H9 (cell line): ENCODE results near the gene EFS. TPM values are rescaled to one million over a fixed set of nuclear protein-coding genes. Genes with fewer than 3 reads are reported as not detected.

Experiments used
- DNase-seq: peaks from one replicate; pipeline ENCODE4 v3.0.0-alpha.2; 2017
- H2AFZ ChIP-seq: one replicate; pipeline ENCODE4 v1.6.1; 2013; ENCODE audit warnings: mild to moderate bottlenecking, low read length, control low read depth, moderate library complexity
- H2AK5ac ChIP-seq: 2 replicates; pipeline ENCODE4 v1.6.1; 2013; ENCODE audit warnings: low read length, control low read depth, mixed read lengths; ENCODE audit not compliant: insufficient read length
- H2BK120ac ChIP-seq: one replicate; pipeline ENCODE4 v1.6.1; 2013; ENCODE audit warnings: low read depth, mild to moderate bottlenecking, low read length, control low read depth, inconsistent platforms; ENCODE audit not compliant: poor library complexity, severe bottlenecking
- H2BK12ac ChIP-seq: 2 replicates; pipeline ENCODE4 v1.6.1; 2013; ENCODE audit warnings: low read length, control low read depth, mixed read lengths, low read depth; ENCODE audit not compliant: insufficient read length
- H2BK15ac ChIP-seq: 2 replicates; pipeline ENCODE4 v1.6.1; 2013; ENCODE audit warnings: low read depth, low read length, control low read depth
- H2BK20ac ChIP-seq: one replicate; pipeline ENCODE4 v1.6.1; 2013; ENCODE audit warnings: low read depth, mild to moderate bottlenecking, low read length, control low read depth, inconsistent platforms; ENCODE audit not compliant: poor library complexity, severe bottlenecking
- H2BK5ac ChIP-seq: 2 replicates; pipeline ENCODE4 v1.6.1; 2013; ENCODE audit warnings: low read length, control low read depth, mixed read lengths; ENCODE audit not compliant: insufficient read length
- H3K14ac ChIP-seq: 2 replicates; pipeline ENCODE4 v1.6.1; 2013; ENCODE audit warnings: low read length, control low read depth; ENCODE audit not compliant: insufficient read depth
- H3K18ac ChIP-seq: 2 replicates; pipeline ENCODE4 v1.6.1; 2013; ENCODE audit warnings: low read depth, mild to moderate bottlenecking, mixed read lengths, low read length, control low read depth; ENCODE audit not compliant: insufficient read length
- H3K23ac ChIP-seq: 2 replicates; pipeline ENCODE4 v1.6.1; 2013; ENCODE audit warnings: low read length, control low read depth, mixed read lengths, low read depth; ENCODE audit not compliant: insufficient read length
- H3K23me2 ChIP-seq: 2 replicates; pipeline ENCODE4 v1.6.1; 2013; ENCODE audit warnings: low read depth, mild to moderate bottlenecking, mixed read lengths, low read length, control low read depth; ENCODE audit not compliant: insufficient read length, poor library complexity, severe bottlenecking
- H3K27ac ChIP-seq: 2 replicates; pipeline ENCODE4 v1.5.1; 2013; ENCODE audit warnings: low read length, control low read depth, mixed read lengths, low read depth; ENCODE audit not compliant: insufficient read length
- H3K27me3 ChIP-seq: 2 replicates; pipeline ENCODE4 v1.6.1; 2013; ENCODE audit warnings: low read length, control low read depth, inconsistent platforms; ENCODE audit not compliant: insufficient read depth
- H3K4ac ChIP-seq: 2 replicates; pipeline ENCODE4 v1.6.1; 2013; ENCODE audit warnings: low read depth, mild to moderate bottlenecking, control low read depth, inconsistent platforms, low read length, moderate library complexity
- H3K4me1 ChIP-seq: 2 replicates; pipeline ENCODE4 v1.6.1; 2013; ENCODE audit warnings: low read length, control low read depth, inconsistent platforms; ENCODE audit not compliant: insufficient read depth
- H3K4me2 ChIP-seq: 2 replicates; pipeline ENCODE4 v1.6.1; 2013; ENCODE audit warnings: low read length, control low read depth, mixed read lengths; ENCODE audit not compliant: insufficient read length, insufficient read depth
- H3K56ac ChIP-seq: 2 replicates; pipeline ENCODE4 v1.6.1; 2013; ENCODE audit warnings: low read depth, mild to moderate bottlenecking, mixed read lengths, low read length, control low read depth; ENCODE audit not compliant: insufficient read length
- H3K79me1 ChIP-seq: 2 replicates; pipeline ENCODE4 v1.6.1; 2013; ENCODE audit warnings: low read depth, mild to moderate bottlenecking, moderate library complexity, low read length, control low read depth, inconsistent platforms; ENCODE audit not compliant: insufficient read depth, poor library complexity, severe bottlenecking
- H3K79me2 ChIP-seq: 2 replicates; pipeline ENCODE4 v1.6.1; 2013; ENCODE audit warnings: low read length, control low read depth, inconsistent platforms; ENCODE audit not compliant: insufficient read depth
- H3K9ac ChIP-seq: 2 replicates; pipeline ENCODE4 v1.6.1; 2013; ENCODE audit warnings: low read length, control low read depth, mixed read lengths; ENCODE audit not compliant: insufficient read length; ENCODE audit errors: extremely low read depth
- H3K9me3 ChIP-seq: one replicate; pipeline ENCODE4 v1.6.1; 2013; ENCODE audit warnings: low read depth, low read length, inconsistent platforms; ENCODE audit not compliant: control insufficient read depth
- H3T11ph ChIP-seq: one replicate; pipeline ENCODE4 v1.6.1; 2013; ENCODE audit warnings: mild to moderate bottlenecking, low read length, control low read depth, inconsistent platforms
- H4K20me1 ChIP-seq: one replicate; pipeline ENCODE4 v1.6.1; 2013; ENCODE audit not compliant: control insufficient read depth, insufficient read length, insufficient read depth
- H4K5ac ChIP-seq: 2 replicates; pipeline ENCODE4 v1.6.1; 2013; ENCODE audit warnings: low read depth, mild to moderate bottlenecking, mixed read lengths, low read length, control low read depth; ENCODE audit not compliant: insufficient read length
- H4K8ac ChIP-seq: replicated peaks from 2 replicates; pipeline ENCODE4 v1.6.1; 2013; ENCODE audit warnings: low read length, control low read depth, mixed read lengths, low read depth; ENCODE audit not compliant: insufficient read length
- H4K91ac ChIP-seq: 2 replicates; pipeline ENCODE4 v1.6.1; 2013; ENCODE audit warnings: low read depth, mild to moderate bottlenecking, moderate library complexity, mixed read lengths, low read length, control low read depth; ENCODE audit not compliant: insufficient read length
- H3K27ac Mint-ChIP-seq, 3 experiments: 2 replicates in 2 of 3; 3 replicates in 1 of 3; pipeline ENCODE4 v1.8.0; 2020 to 2021; ENCODE audit warnings: mixed read lengths in 3 of 3, mild to moderate bottlenecking in 1 of 3, moderate library complexity in 1 of 3
- H3K27me3 Mint-ChIP-seq: 2 replicates; pipeline ENCODE4 v1.8.0; 2021; ENCODE audit warnings: low read depth, mild to moderate bottlenecking, moderate library complexity, mixed read lengths
- H3K36me3 Mint-ChIP-seq, 3 experiments: 2 replicates in 2 of 3; 3 replicates in 1 of 3; pipeline ENCODE4 v1.8.0; 2020 to 2021; ENCODE audit warnings: low read depth in 3 of 3, mixed read lengths in 3 of 3; ENCODE audit not compliant: insufficient read depth in 1 of 3
- H3K4me1 Mint-ChIP-seq, 2 experiments: 2 replicates each; pipeline ENCODE4 v1.8.0; 2020; ENCODE audit warnings: mixed read lengths in 2 of 2
- H3K4me3 Mint-ChIP-seq, 2 experiments: 2 replicates in 1 of 2; 3 replicates in 1 of 2; pipeline ENCODE4 v1.8.0; 2020 to 2021; ENCODE audit warnings: mild to moderate bottlenecking in 2 of 2, mixed read lengths in 2 of 2, moderate library complexity in 1 of 2
- H3K9me3 Mint-ChIP-seq, 2 experiments: 2 replicates in 1 of 2; 3 replicates in 1 of 2; pipeline ENCODE4 v1.8.0; 2020; ENCODE audit warnings: mild to moderate bottlenecking in 2 of 2, mixed read lengths in 2 of 2, moderate library complexity in 1 of 2
- WGBS: extraction: QIAGEN DNeasy Blood & Tissue Kit; methylation state at CpG from one replicate; pipeline ENCODE4 v1.1.7; 2013; ENCODE audit warnings: missing lambda C conversion rate, low lambda C conversion rate, mixed read lengths; ENCODE audit not compliant: insufficient read length; ENCODE audit errors: extremely low coverage; 5-methylcytosine and 5-hydroxymethylcytosine counted together
- total RNA-seq: library from RNA; stranded (reverse); gene quantifications from 2 replicates; pipeline ENCODE4 v1.2.1, GENCODE V29; 2021
- TF ChIP-seq, protein P1 (sequence below): fragments of 200-600 bp; sonication (generic); conservative IDR thresholded peaks from 3 replicates; pipeline ENCODE4 v1.8.0; 2021; ENCODE audit warnings: antibody characterized with exemption, mild to moderate bottlenecking

The EFS gene
- total RNA-seq, 1 experiment from 2014 or later, result 32.1 TPM

DNA sequence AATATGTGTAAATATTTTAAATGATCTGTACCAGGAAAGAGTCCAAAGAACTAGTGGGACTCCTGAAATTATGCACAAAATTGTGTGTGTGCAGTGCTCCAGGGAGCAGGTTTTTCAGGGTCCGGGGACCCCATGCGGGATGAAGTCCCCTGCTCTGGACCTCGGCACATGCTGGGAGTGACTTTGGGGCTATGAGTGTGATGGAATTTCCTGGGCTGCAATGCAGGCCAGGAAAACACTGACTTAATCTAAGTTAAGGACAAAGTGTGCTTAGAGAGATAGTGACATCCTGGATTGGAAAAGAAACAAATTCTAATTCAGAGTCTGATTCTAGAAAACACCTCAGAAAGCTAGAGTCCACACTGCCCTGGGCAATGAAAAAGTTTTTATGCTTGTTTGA is 49.3 kb upstream of the EFS start:
- Mint-ChIP-seq H3K36me3 (no peaks in the 10 kb centered on the region), H3K27ac (no peak overlapping the region)
- TF ChIP-seq, protein P1, sequence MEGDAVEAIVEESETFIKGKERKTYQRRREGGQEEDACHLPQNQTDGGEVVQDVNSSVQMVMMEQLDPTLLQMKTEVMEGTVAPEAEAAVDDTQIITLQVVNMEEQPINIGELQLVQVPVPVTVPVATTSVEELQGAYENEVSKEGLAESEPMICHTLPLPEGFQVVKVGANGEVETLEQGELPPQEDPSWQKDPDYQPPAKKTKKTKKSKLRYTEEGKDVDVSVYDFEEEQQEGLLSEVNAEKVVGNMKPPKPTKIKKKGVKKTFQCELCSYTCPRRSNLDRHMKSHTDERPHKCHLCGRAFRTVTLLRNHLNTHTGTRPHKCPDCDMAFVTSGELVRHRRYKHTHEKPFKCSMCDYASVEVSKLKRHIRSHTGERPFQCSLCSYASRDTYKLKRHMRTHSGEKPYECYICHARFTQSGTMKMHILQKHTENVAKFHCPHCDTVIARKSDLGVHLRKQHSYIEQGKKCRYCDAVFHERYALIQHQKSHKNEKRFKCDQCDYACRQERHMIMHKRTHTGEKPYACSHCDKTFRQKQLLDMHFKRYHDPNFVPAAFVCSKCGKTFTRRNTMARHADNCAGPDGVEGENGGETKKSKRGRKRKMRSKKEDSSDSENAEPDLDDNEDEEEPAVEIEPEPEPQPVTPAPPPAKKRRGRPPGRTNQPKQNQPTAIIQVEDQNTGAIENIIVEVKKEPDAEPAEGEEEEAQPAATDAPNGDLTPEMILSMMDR, result no peak

More for the DNA sequence above, 49.3 kb upstream of the EFS start:
- H3K4me3 Mint-ChIP-seq, result no peak overlapping the region
- Histone ChIP-seq H2BK20ac (no peak overlapping the region), H3K14ac (no peak overlapping the region), H2BK15ac (no peak overlapping the region), H4K20me1 (no peaks in the 10 kb centered on the region), H3K79me2 (no peaks in the 10 kb centered on the region), H3K9me3 (no peaks in the 10 kb centered on the region), H3K23ac (no peak overlapping the region), H3K23me2 (no peaks in the 10 kb centered on the region), H3K18ac (no peak overlapping the region), H3K4me2 (no peak overlapping the region), H3K27me3 (no peaks in the 10 kb centered on the region), H3K27ac (no peak overlapping the region), H4K8ac (no peak overlapping the region), H3K56ac (no peak overlapping the region), H4K91ac (no peak overlapping the region), H2BK12ac (no peak overlapping the region), H3K4ac (no peak overlapping the region), H3T11ph (no peak overlapping the region), H3K4me1 (no peaks in the 10 kb centered on the region), H2AK5ac (no peak overlapping the region), H2AFZ (no peak overlapping the region), H4K5ac (no peak overlapping the region), H2BK120ac (no peak overlapping the region), H3K9ac (no peak overlapping the region), H3K79me1 (no peaks in the 10 kb centered on the region), H2BK5ac (no peak overlapping the region)
- peaks cover 6 to 11% of the 10 kb centered on the region in 2 experiments; a peak in 3 of 4 replicates for H3K4me1 Mint-ChIP-seq
- no peak for DNase-seq
- WGBS, result no CpG with 5 or more reads among the region's 3 CpGs
- peaks cover 0 to 3% of the 10 kb centered on the region in 2 experiments; a peak in 2 of 5 replicates for H3K9me3 Mint-ChIP-seq
- H3K27me3 Mint-ChIP-seq, result peaks cover 36% of the 10 kb centered on the region
